Mammary epithelial cell (primary cell): ENCODE results near the gene INHBB.

ENCODE experiments used
- CTCF ChIP-seq, 2 donors: IDR thresholded peaks in 1 of 2; conservative IDR thresholded peaks in 1 of 2; 2 replicates each; pipeline ENCODE4 v1.5.1; 2011 to 2012; ENCODE audit warnings: inconsistent platforms in 2 of 2, low read length in 2 of 2, mild to moderate bottlenecking in 2 of 2, control low read depth in 1 of 2, low read depth in 1 of 2; ENCODE audit not compliant: insufficient read depth in 1 of 2; ENCODE audit errors: extremely low read depth in 1 of 2
- EZH2 ChIP-seq: IDR thresholded peaks from 2 replicates; pipeline ENCODE4 v1.6.1; 2012; ENCODE audit warnings: low read length, inconsistent platforms, borderline replicate concordance

GRCh38 chr2:120398051-120398995, 52.4 kb downstream of the INHBB start:
- no peak for TF ChIP-seq CTCF (conservative IDR thresholded peaks at IDR 0.05 in 1 of 2, IDR thresholded peaks at IDR 0.05 in 1 of 2; ENCODE audit: extremely low read depth in 1 of 2, insufficient read depth in 1 of 2, low read depth in 1 of 2, low read length in 2 of 2)
- no peak for TF ChIP-seq EZH2
